IPS-18a (cell line): ENCODE data around the gene TSPAN11.

ENCODE experiments used
- H3K27ac ChIP-seq: one replicate; pipeline ENCODE4 v1.5.1; 2013; ENCODE audit warnings: low read length
- H3K27me3 ChIP-seq: one replicate; pipeline ENCODE4 v1.6.1; 2013; ENCODE audit warnings: mild to moderate bottlenecking, low read length; ENCODE audit not compliant: control insufficient read depth, insufficient read depth
- H3K36me3 ChIP-seq: one replicate; pipeline ENCODE4 v1.6.1; 2013; ENCODE audit warnings: low read depth, low read length; ENCODE audit not compliant: control insufficient read depth
- H3K4me1 ChIP-seq: one replicate; pipeline ENCODE4 v1.6.1; 2013; ENCODE audit warnings: low read depth, low read length; ENCODE audit not compliant: control insufficient read depth
- H3K4me3 ChIP-seq: one replicate; pipeline ENCODE4 v1.5.1; 2013; ENCODE audit warnings: low read length
- H3K9ac ChIP-seq: one replicate; pipeline ENCODE4 v1.6.1; 2013; ENCODE audit warnings: mild to moderate bottlenecking, low read length, moderate library complexity
- H3K9me3 ChIP-seq: one replicate; pipeline ENCODE4 v1.6.1; 2013; ENCODE audit warnings: low read depth, low read length; ENCODE audit not compliant: control insufficient read depth

Gene TSPAN11

DNA sequence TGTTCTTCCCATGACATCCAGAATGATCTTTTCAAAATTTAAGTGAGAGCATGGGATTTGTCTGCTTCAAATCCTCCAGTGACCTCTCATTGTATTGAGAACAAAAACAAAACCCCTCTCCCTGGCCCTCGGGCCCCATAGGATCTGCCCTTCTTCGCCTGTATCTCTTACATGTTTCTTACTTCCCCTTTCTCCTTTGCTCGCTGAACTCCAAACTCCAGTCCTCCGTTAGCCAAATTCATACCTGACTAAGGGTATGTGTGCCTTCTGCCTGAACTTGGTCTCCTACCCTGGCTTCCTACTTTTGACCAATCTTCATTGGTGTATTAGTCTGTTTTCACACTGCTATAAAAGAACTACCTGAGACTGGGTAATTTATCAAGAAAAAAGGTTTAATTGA, 13.2 kb upstream of the TSPAN11 start:
- Histone ChIP-seq H3K4me1 (peaks cover 27% of the 10 kb centered on the region), H3K9me3 (no peaks in the 10 kb centered on the region), H3K9ac (no peak overlapping the region), H3K27me3 (no peaks in the 10 kb centered on the region), H3K36me3 (no peaks in the 10 kb centered on the region), H3K27ac (no peak overlapping the region), H3K4me3 (no peak overlapping the region)

DNA sequence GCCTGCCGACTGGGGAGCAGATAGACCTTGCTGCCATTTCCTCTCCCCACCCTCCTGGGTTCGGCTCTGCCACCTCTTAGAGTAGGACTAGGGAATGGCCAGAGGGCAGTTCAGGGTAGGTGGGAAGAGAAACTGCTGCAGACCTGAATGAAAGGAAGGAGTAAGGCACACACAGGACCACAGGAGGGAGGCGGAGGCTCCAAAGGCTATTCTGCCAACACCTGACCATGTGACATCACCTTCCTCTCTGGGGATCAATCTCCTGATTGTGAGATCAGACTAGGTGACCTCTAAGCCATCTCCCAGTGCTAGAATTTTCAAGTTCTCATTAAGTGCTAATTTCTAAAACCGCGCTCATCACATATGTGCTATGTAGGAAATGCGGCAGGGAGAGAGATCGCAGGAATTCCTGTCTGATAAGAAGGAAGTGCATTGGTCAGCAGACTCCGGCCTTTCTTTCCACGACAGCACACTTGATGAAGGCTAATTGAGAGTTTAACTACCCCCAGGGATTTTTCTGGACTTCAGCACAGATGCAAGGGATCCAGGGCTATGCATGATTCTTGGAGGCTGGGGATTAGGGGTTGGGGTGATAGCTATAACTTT, 11.5 kb upstream of the TSPAN11 start:
- Histone ChIP-seq H3K9me3 (no peaks in the 10 kb centered on the region), H3K9ac (no peak overlapping the region), H3K27ac (no peak overlapping the region), H3K36me3 (no peaks in the 10 kb centered on the region), H3K27me3 (no peaks in the 10 kb centered on the region), H3K4me3 (no peak overlapping the region), H3K4me1 (peaks cover 10% of the 10 kb centered on the region)

DNA sequence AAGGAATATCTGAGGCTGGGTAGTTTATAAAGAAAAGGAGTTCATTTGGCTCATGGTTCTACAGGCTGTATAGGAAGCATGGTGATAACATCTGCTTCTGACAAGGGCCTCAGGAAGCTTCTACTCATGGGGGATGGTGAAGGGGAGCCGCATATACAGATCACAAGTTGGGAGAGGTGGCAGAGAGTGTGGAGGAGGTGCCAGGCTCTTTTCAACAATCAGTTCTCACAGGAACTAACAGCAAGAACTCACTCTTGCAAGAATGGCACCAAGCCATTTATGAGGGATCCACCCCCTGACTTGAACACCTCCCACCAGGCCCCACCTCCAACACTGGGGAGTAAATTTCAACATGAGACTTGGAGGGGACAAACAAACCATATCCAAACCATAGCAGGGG, 3.5 kb upstream of the TSPAN11 start:
- H3K27me3 ChIP-seq, result peaks cover 35% of the 10 kb centered on the region
- H3K27ac ChIP-seq, result no peak overlapping the region
- H3K9ac ChIP-seq, result no peak overlapping the region
- H3K9me3 ChIP-seq, result no peaks in the 10 kb centered on the region
- peaks cover 18% of the 10 kb centered on the region for H3K4me1 ChIP-seq
- H3K4me3 ChIP-seq, result no peak overlapping the region
- no peaks in the 10 kb centered on the region for H3K36me3 ChIP-seq

GRCh38 chr12:30925607-30926242, 823 bp upstream of the TSPAN11 start:
- H3K9ac ChIP-seq, result peak overlapping the region; percentile 51
- no peaks in the 10 kb centered on the region for H3K9me3 ChIP-seq
- no peaks in the 10 kb centered on the region for H3K36me3 ChIP-seq
- no peak overlapping the region for H3K27ac ChIP-seq
- peaks cover 41% of the 10 kb centered on the region for H3K27me3 ChIP-seq
- peaks cover 18% of the 10 kb centered on the region for H3K4me1 ChIP-seq
- H3K4me3 ChIP-seq, result peak overlapping the region; percentile 67

- no peak overlapping the region for H3K27ac ChIP-seq
- H3K9ac ChIP-seq, result peak overlapping the region; percentile 51
- H3K36me3 ChIP-seq, result no peaks in the 10 kb centered on the region
- H3K9me3 ChIP-seq, result no peaks in the 10 kb centered on the region
- peaks cover 41% of the 10 kb centered on the region for H3K27me3 ChIP-seq
- peak overlapping the region; percentile 67 for H3K4me3 ChIP-seq
- H3K4me1 ChIP-seq, result peaks cover 18% of the 10 kb centered on the region
Observed at GRCh38 chr12:30927222-30927611, 669 bp downstream of the TSPAN11 start.

- Histone ChIP-seq H3K27me3 (peaks cover 41% of the 10 kb centered on the region), H3K4me1 (peaks cover 18% of the 10 kb centered on the region), H3K9ac (no peak overlapping the region), H3K27ac (no peak overlapping the region), H3K9me3 (no peaks in the 10 kb centered on the region), H3K36me3 (no peaks in the 10 kb centered on the region), H3K4me3 (no peak overlapping the region)
Observed at GRCh38 chr12:30928356-30929244, 2.1 kb downstream of the TSPAN11 start.

- Histone ChIP-seq H3K9ac (no peak overlapping the region), H3K36me3 (no peaks in the 10 kb centered on the region), H3K4me3 (no peak overlapping the region), H3K9me3 (no peaks in the 10 kb centered on the region), H3K27ac (no peak overlapping the region), H3K4me1 (peaks cover 16% of the 10 kb centered on the region), H3K27me3 (peaks cover 32% of the 10 kb centered on the region)
Observed at GRCh38 chr12:30930238-30930637, 3.7 kb downstream of the TSPAN11 start.

DNA sequence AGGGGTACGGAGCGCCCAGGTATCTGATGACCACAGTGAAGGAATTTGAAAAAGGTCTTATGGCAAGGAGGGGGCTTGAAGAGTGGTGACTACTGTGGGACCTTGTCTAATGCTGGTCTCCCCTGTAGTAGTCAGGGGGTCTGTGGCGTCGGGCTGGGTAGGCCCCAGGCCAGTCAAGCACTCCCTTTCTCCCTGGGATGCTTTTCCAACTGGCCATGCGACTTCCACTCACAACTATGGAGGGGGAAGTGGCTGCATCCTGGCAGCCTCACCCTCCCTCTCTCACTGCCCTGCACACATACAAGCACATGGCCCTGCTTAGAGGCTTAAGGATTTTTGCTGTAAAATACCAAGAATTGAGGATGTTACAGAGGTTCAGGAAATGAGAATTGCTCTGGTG, 4.1 kb downstream of the TSPAN11 start:
- H3K9ac ChIP-seq, result no peak overlapping the region
- no peaks in the 10 kb centered on the region for H3K9me3 ChIP-seq
- no peaks in the 10 kb centered on the region for H3K36me3 ChIP-seq
- H3K4me3 ChIP-seq, result no peak overlapping the region
- H3K27me3 ChIP-seq, result peaks cover 28% of the 10 kb centered on the region
- peaks cover 12% of the 10 kb centered on the region for H3K4me1 ChIP-seq
- H3K27ac ChIP-seq, result no peak overlapping the region

GRCh38 chr12:30932881-30933280, 6.3 kb downstream of the TSPAN11 start:
- no peak overlapping the region for H3K27ac ChIP-seq
- no peak overlapping the region for H3K4me3 ChIP-seq
- H3K27me3 ChIP-seq, result peaks cover 8% of the 10 kb centered on the region
- no peaks in the 10 kb centered on the region for H3K4me1 ChIP-seq
- H3K36me3 ChIP-seq, result no peaks in the 10 kb centered on the region
- H3K9me3 ChIP-seq, result no peaks in the 10 kb centered on the region
- H3K9ac ChIP-seq, result no peak overlapping the region

DNA sequence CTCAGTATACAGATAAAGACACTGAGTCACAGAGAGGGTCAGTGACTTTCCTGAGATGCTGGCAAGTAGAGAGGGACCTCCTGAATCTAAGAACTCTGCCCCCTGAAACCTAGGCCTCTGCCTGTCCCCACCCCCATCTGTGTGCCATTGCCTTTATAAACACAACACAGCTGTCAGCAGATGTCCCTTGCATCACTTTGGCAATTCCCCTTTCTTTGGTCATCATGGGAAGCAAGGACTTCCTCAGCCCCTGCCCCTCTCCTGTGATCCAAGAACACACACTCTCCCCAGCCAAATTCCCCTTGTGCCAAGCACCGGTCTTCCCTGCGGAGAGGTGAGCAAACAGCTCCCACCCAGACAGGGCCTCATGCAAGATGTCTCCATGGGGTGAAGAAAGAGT, 8.3 kb downstream of the TSPAN11 start:
- H3K4me3 ChIP-seq, result no peak overlapping the region
- no peaks in the 10 kb centered on the region for H3K36me3 ChIP-seq
- H3K9me3 ChIP-seq, result no peaks in the 10 kb centered on the region
- H3K9ac ChIP-seq, result no peak overlapping the region
- no peak overlapping the region for H3K27ac ChIP-seq
- H3K27me3 ChIP-seq, result no peaks in the 10 kb centered on the region
- H3K4me1 ChIP-seq, result no peaks in the 10 kb centered on the region

DNA sequence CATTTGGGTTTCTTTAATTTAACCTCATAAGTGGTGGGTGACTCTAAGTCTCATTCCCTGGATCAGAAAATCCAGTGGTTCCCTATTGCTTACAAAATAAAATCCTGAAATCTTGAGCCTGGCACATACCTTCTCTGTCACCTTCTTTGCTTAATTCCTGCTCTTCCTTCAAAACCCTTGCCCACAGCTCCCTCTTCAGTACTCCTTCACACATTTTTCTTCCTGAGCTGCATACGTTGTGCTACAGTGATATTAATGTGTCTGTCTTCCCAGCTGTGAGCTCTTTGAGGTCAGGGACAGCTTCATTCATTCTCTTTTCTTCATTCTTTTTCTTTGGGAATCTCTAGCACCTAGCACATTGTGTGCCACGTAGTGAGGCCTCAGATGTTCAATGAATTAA, 9.5 kb downstream of the TSPAN11 start:
- Histone ChIP-seq H3K27me3 (no peaks in the 10 kb centered on the region), H3K36me3 (no peaks in the 10 kb centered on the region)

More for the DNA sequence above, 9.5 kb downstream of the TSPAN11 start:
- Histone ChIP-seq H3K27ac (no peak overlapping the region), H3K9ac (no peak overlapping the region), H3K9me3 (no peaks in the 10 kb centered on the region), H3K4me3 (no peak overlapping the region), H3K4me1 (no peaks in the 10 kb centered on the region)
